ENCODE measurements around the gene PROM1. TPM values are rescaled to one million over a fixed set of nuclear protein-coding genes. Genes with fewer than 3 reads are reported as not detected.

Gene PROM1
- total and polyA plus RNA-seq, 7 donors: 1.8 to 29.1 (median 4.4) TPM

GRCh38 chr4:16043642-16044498 lies 40.0 kb downstream of the PROM1 start:
- H3K27ac ChIP-seq: peak overlapping the region in 3 of 4 donors; percentile 16 to 64 (median 43)
- TF ChIP-seq EP300 (IDR thresholded peaks at IDR 0.05) (peak in 3 of 4 donors; percentile 5 to 64 (median 10)), CTCF (IDR thresholded peaks at IDR 0.05) (no peak), POLR2AphosphoS5 (IDR thresholded peaks at IDR 0.05) (peak in 2 of 4 donors; percentile 41 to 69)
- H3K36me3 ChIP-seq: no peaks in the 10 kb centered on the region
- 70 to 89% methylated on average over 11 of the region's 11 CpGs for WGBS, 2 donors
- no peaks in the 10 kb centered on the region for H3K9me3 ChIP-seq
- no peak overlapping the region for H3K4me3 ChIP-seq
- H3K4me1 ChIP-seq: peaks cover 0 to 13% (median 11%) of the 10 kb centered on the region in 4 donors
- intact Hi-C loops (cut with DNase I): no loop called here
- peak; percentile 76 for DNase-seq
- H3K27me3 ChIP-seq: no peaks in the 10 kb centered on the region

GRCh38 chr4:16039139-16039538 lies 44.7 kb downstream of the PROM1 start:
- intact Hi-C loops (cut with DNase I): no loop called here
- Histone ChIP-seq H3K27me3 (no peaks in the 10 kb centered on the region), H3K4me3 (no peak overlapping the region), H3K27ac (no peak overlapping the region), H3K9me3 (no peaks in the 10 kb centered on the region), H3K4me1 (peaks cover 0 to 11% (median 9%) of the 10 kb centered on the region in 4 donors), H3K36me3 (no peaks in the 10 kb centered on the region)
- 94 to 96% methylated on average over 5 of the region's 5 CpGs for WGBS, 2 donors
- DNase-seq: no peak
- TF ChIP-seq EP300 (IDR thresholded peaks at IDR 0.05): no peak
- TF ChIP-seq POLR2A (IDR thresholded peaks at IDR 0.05): no peak
- no peak for TF ChIP-seq CTCF (IDR thresholded peaks at IDR 0.05)
- no peak for TF ChIP-seq POLR2AphosphoS5 (IDR thresholded peaks at IDR 0.05)

- Histone ChIP-seq H3K27ac (no peak overlapping the region), H3K36me3 (no peaks in the 10 kb centered on the region), H3K4me1 (peaks cover 0 to 7% (median 3%) of the 10 kb centered on the region in 4 donors), H3K27me3 (no peaks in the 10 kb centered on the region), H3K9me3 (no peaks in the 10 kb centered on the region), H3K4me3 (no peak overlapping the region)
- intact Hi-C loops (cut with DNase I): no loop called here
- WGBS, 2 donors: 92 to 94% methylated on average over 4 of the region's 4 CpGs
- DNase-seq: no peak
- no peak for TF ChIP-seq POLR2A (IDR thresholded peaks at IDR 0.05)
- no peak for TF ChIP-seq EP300 (IDR thresholded peaks at IDR 0.05)
- TF ChIP-seq CTCF (IDR thresholded peaks at IDR 0.05): no peak
Measured at GRCh38 chr4:16037901-16038300, 45.9 kb downstream of the PROM1 start.

GRCh38 chr4:16035843-16036242 lies 48.0 kb downstream of the PROM1 start:
- H3K27ac ChIP-seq: no peak overlapping the region
- no peaks in the 10 kb centered on the region for H3K36me3 ChIP-seq
- 90 to 96% methylated on average over 6 of the region's 6 CpGs for WGBS, 2 donors
- DNase-seq: no peak
- H3K27me3 ChIP-seq: no peaks in the 10 kb centered on the region
- no peak overlapping the region for H3K4me3 ChIP-seq
- intact Hi-C loops (cut with DNase I): no loop called here
- H3K4me1 ChIP-seq: peaks cover 0 to 7% (median 3%) of the 10 kb centered on the region in 4 donors
- no peak for TF ChIP-seq POLR2AphosphoS5 (IDR thresholded peaks at IDR 0.05)
- no peak for TF ChIP-seq POLR2A (IDR thresholded peaks at IDR 0.05)
- TF ChIP-seq EP300 (IDR thresholded peaks at IDR 0.05): no peak
- H3K9me3 ChIP-seq: no peaks in the 10 kb centered on the region

GRCh38 chr4:16034010-16034748 lies 49.6 kb downstream of the PROM1 start:
- Histone ChIP-seq H3K27me3 (no peaks in the 10 kb centered on the region), H3K4me3 (no peak overlapping the region)
- TF ChIP-seq POLR2AphosphoS5 (IDR thresholded peaks at IDR 0.05) (no peak), CTCF (IDR thresholded peaks at IDR 0.05) (no peak), POLR2A (IDR thresholded peaks at IDR 0.05) (no peak), EP300 (IDR thresholded peaks at IDR 0.05) (no peak)

More at GRCh38 chr4:16034010-16034748, 49.6 kb downstream of the PROM1 start:
- intact Hi-C loops (cut with DNase I): no loop called here
- 65 to 70% methylated on average over 10 of the region's 10 CpGs for WGBS, 2 donors
- DNase-seq: no peak
- Histone ChIP-seq H3K27ac (no peak overlapping the region), H3K36me3 (no peaks in the 10 kb centered on the region), H3K9me3 (no peaks in the 10 kb centered on the region), H3K4me1 (peaks cover 0 to 10% (median 3%) of the 10 kb centered on the region in 4 donors)
